GM12878 (cell line): ENCODE results near the gene FAM174A. TPM values are rescaled to one million over a fixed set of nuclear protein-coding genes. Genes with fewer than 3 reads are reported as not detected.

Source experiments
- ATAC-seq: fragments of 200-7000 bp; cut with Tn5 transposase; 3 replicates; pipeline ENCODE4 v1.9.1; 2020; ENCODE audit warnings: mild to moderate bottlenecking, moderate library complexity
- BruUV-seq: library from RNA; stranded (reverse); fragments of 400-500 nt; replicated peaks from 2 replicates; lab custom pipeline; 2021; lab: Mats Ljungman, UMichigan
- CTCF ChIA-PET: fragments of 300-600 bp; sonication (Branson Sonifier 250); formaldehyde crosslinking; extraction: SDS; loops from one replicate; lab custom pipeline; 2021; ENCODE audit warnings: inconsistent platforms; lab: Yijun Ruan, JAX
- POLR2A ChIA-PET: fragments of 350-600 bp; formaldehyde crosslinking; extraction: SDS; loops from one replicate; lab custom pipeline; 2021; ENCODE audit warnings: inconsistent platforms; lab: Charles Lee
- RAD21 ChIA-PET: fragments of 300-600 bp; sonication (Branson Sonifier 250); formaldehyde crosslinking; loops from one replicate; lab custom pipeline; 2023; ENCODE audit warnings: antibody characterized with exemption; ENCODE audit not compliant: unreplicated experiment; lab: Charles Lee
- SMC1A ChIA-PET: fragments of 300-600 bp; sonication (Branson Sonifier 250); formaldehyde crosslinking; loops from one replicate; lab custom pipeline; 2023; ENCODE audit not compliant: unreplicated experiment, uncharacterized antibody; lab: Charles Lee
- DNase-seq: peaks from one replicate; pipeline ENCODE4 v3.0.0-alpha.2; 2011; ENCODE audit warnings: low read depth, low spot score
- FAIRE-seq: peaks from 3 replicates; lab custom pipeline; 2011; peaks lifted over from hg19 to GRCh38; lab: Jason Lieb, UNC
- H2AFZ ChIP-seq: 2 replicates; pipeline ENCODE4 v1.6.0; 2011; ENCODE audit warnings: low read depth, low read length, control low read depth; ENCODE audit not compliant: control insufficient read depth
- H3K27ac ChIP-seq: 2 replicates; pipeline ENCODE4 v1.5.1; 2011; ENCODE audit warnings: control low read depth; ENCODE audit not compliant: control insufficient read depth, insufficient read depth
- H3K27me3 ChIP-seq, 2 experiments: replicated peaks in 1 of 2; 2 replicates each; pipeline versions ENCODE4 v1.6.0 to v1.6.1; 2011; ENCODE audit warnings: low read length in 1 of 2; ENCODE audit not compliant: control insufficient read depth in 2 of 2, insufficient read depth in 2 of 2
- H3K36me3 ChIP-seq, 2 experiments: 2 replicates each; pipeline ENCODE4 v1.5.1; 2011; ENCODE audit warnings: low read length in 1 of 2; ENCODE audit not compliant: control insufficient read depth in 2 of 2, insufficient read depth in 2 of 2
- H3K4me1 ChIP-seq: 2 replicates; pipeline ENCODE4 v1.6.1; 2011; ENCODE audit warnings: mild to moderate bottlenecking, low read length, moderate library complexity, mixed read lengths; ENCODE audit not compliant: control insufficient read depth, insufficient read depth
- H3K4me2 ChIP-seq: 2 replicates; pipeline ENCODE4 v1.6.0; 2011; ENCODE audit warnings: control low read depth; ENCODE audit not compliant: control insufficient read depth, insufficient read depth
- H3K4me3 ChIP-seq: fragments of 200-600 bp; sonication (generic); 2 replicates; pipeline ENCODE4 v1.5.1; 2016
- H3K79me2 ChIP-seq: 2 replicates; pipeline ENCODE4 v1.6.0; 2011; ENCODE audit warnings: low read length; ENCODE audit not compliant: control insufficient read depth, insufficient read depth
- H3K9ac ChIP-seq: 2 replicates; pipeline ENCODE4 v1.8.0; 2011; ENCODE audit warnings: low read length, control low read depth, mixed read lengths; ENCODE audit not compliant: control insufficient read depth, insufficient read depth
- H3K9me3 ChIP-seq: replicated peaks from 3 replicates; pipeline ENCODE4 v1.5.1; 2011; ENCODE audit warnings: mild to moderate bottlenecking, low read length; ENCODE audit not compliant: control insufficient read depth, insufficient read depth
- H4K20me1 ChIP-seq: 2 replicates; pipeline ENCODE4 v1.6.0; 2011; ENCODE audit not compliant: control insufficient read depth, insufficient read depth
- BHLHE40 ChIP-seq, 2 experiments: fragments of 450-650 bp in 1 of 2; IDR thresholded peaks; 2 replicates each; pipeline ENCODE4 v1.6.1; 2011 to 2017; ENCODE audit warnings: low read depth in 2 of 2, borderline replicate concordance in 1 of 2, improper control_type of control experiment in 1 of 2, low read length in 1 of 2, mild to moderate bottlenecking in 1 of 2
- HDAC2 ChIP-seq: fragments of 200-600 bp; sonication (generic); IDR thresholded peaks from 2 replicates; pipeline ENCODE4 v1.6.1; 2017
- POU2F2 ChIP-seq: IDR thresholded peaks from 3 replicates; pipeline ENCODE4 v1.6.1; 2011; ENCODE audit warnings: low read depth, mild to moderate bottlenecking, low read length, borderline replicate concordance
- RELA ChIP-seq: fragments of 450-650 bp; IDR thresholded peaks from 2 replicates; pipeline ENCODE4 v1.8.0; 2014; ENCODE audit warnings: borderline replicate concordance; ENCODE audit not compliant: partially characterized antibody
- REST ChIP-seq: IDR thresholded peaks from 2 replicates; pipeline ENCODE4 v1.6.1; 2012; ENCODE audit warnings: mild to moderate bottlenecking, low read depth, low read length
- SIX5 ChIP-seq: IDR thresholded peaks from 2 replicates; pipeline ENCODE4 v1.6.1; 2011; ENCODE audit warnings: mild to moderate bottlenecking, low read depth, low read length, moderate library complexity; ENCODE audit not compliant: severe bottlenecking
- SMAD1 ChIP-seq: fragments of 450-650 bp; IDR thresholded peaks from 2 replicates; pipeline ENCODE4 v1.6.1; 2018; ENCODE audit warnings: mild to moderate bottlenecking, low read depth; ENCODE audit not compliant: partially characterized antibody
- SUZ12 ChIP-seq: fragments of 200-600 bp; sonication (generic); IDR thresholded peaks from one replicate; pipeline ENCODE4 v1.6.1; 2018; ENCODE audit warnings: antibody characterized with exemption, mild to moderate bottlenecking; ENCODE audit not compliant: unreplicated experiment
- ZBTB40 ChIP-seq: fragments of 450-650 bp; IDR thresholded peaks from 2 replicates; pipeline ENCODE4 v1.6.1; 2016; ENCODE audit warnings: mild to moderate bottlenecking, moderate library complexity, borderline replicate concordance
- in situ Hi-C: fragments of 300-500 bp; cut with MboI; formaldehyde crosslinking; loops from 9 replicates; pipeline ENCODE4 v1.14.3; 2018; ENCODE audit warnings: mixed read lengths
- intact Hi-C: fragments of 100-400 bp; cut with micrococcal nuclease; formaldehyde crosslinking; loops from one replicate; pipeline ENCODE4 v1.14.2; 2022; ENCODE audit not compliant: unreplicated experiment
- polyA plus RNA-seq, 11 experiments: library from polyadenylated mRNA; depleted of rRNA in 4 of 11; unstranded in 6 of 11; stranded (reverse) in 5 of 11; fragments of >200 nt; fragmentation: Nextera tagmentation in 4 of 11; fragmentation: Illumina TruSeq in 1 of 11; extraction: Ambion mirVana in 4 of 11; extraction: Trizol in 1 of 11; gene quantifications; 1 replicate in 1 of 11; 2 replicates in 10 of 11; pipeline versions ENCODE4 v1.2.1 to v1.2.3, GENCODE V29; 2011 to 2016; ENCODE audit warnings: inconsistent platforms in 2 of 11, missing spikeins in 2 of 11, low read depth in 1 of 11
- total RNA-seq, 4 experiments: library from RNA; depleted of rRNA in 3 of 4; stranded (reverse); fragments of >200 nt in 3 of 4; fragmentation: Illumina TruSeq in 1 of 4; extraction: Trizol in 1 of 4; gene quantifications; 2 replicates each; pipeline versions ENCODE4 v1.2.1 to v1.2.3, GENCODE V29; 2013 to 2021

FAM174A gene
- total and polyA plus RNA-seq, 10 of the 15 experiments (the other 5 are each of a cell fraction or from before 2014, with no cell fraction given): 1.4 to 12.1 (median 6.0) TPM

- H3K4me1 ChIP-seq: no peaks in the 10 kb centered on the region
- no peak for ATAC-seq
- no peaks in the 10 kb centered on the region for H3K27me3 ChIP-seq
- ChIA-PET POLR2A (no interaction called here), CTCF (no interaction called here)
- no peaks in the 10 kb centered on the region for H3K9me3 ChIP-seq
- FAIRE-seq: no peak
- H3K79me2 ChIP-seq: no peaks in the 10 kb centered on the region
- no peak overlapping the region for H2AFZ ChIP-seq
- TF ChIP-seq SUZ12: no peak
- TF ChIP-seq ZBTB40: no peak
- TF ChIP-seq HDAC2: no peak
- no peak for TF ChIP-seq POU2F2
- TF ChIP-seq SIX5: no peak
- TF ChIP-seq BHLHE40 (IDR thresholded peaks at IDR 0.05; ENCODE audit: borderline replicate concordance in 1 of 2, low read depth in 2 of 2, low read length in 1 of 2): no peak
- no peak for TF ChIP-seq SMAD1
- no peak for TF ChIP-seq REST
- TF ChIP-seq RELA: no peak
- TF ChIP-seq, all 136 proteins: peak for 0
- no peak for DNase-seq
- Histone ChIP-seq H3K4me3 (no peak overlapping the region), H4K20me1 (no peaks in the 10 kb centered on the region), H3K27ac (no peak overlapping the region), H3K9ac (no peak overlapping the region), H3K4me2 (no peak overlapping the region), H3K36me3 (no peaks in the 10 kb centered on the region; a peak in 1 of 4 replicates)
- RAD21 ChIA-PET: no interaction called here
- SMC1A ChIA-PET: no interaction called here
- intact Hi-C loops: no loop called here
- BruUV-seq: no TSS peak
- in situ Hi-C loops: no loop called here
These were observed 27.6 kb downstream of the FAM174A start for GRCh38 chr5:100562821-100563220.
